OCI-LY1 (cell line): ENCODE results near the gene MRPS14.

ENCODE experiments used
- EZH2 ChIP-seq: fragments of 200-600 bp; sonication (generic), shearing (Covaris generic); IDR thresholded peaks from 2 replicates; pipeline ENCODE4 v1.8.0; 2017; ENCODE audit warnings: borderline replicate concordance, mixed run types, mild to moderate bottlenecking, antibody characterized with exemption, low read length, moderate library complexity, mixed read lengths
- TF ChIP-seq, protein P1 (sequence below): fragments of 200-600 bp; sonication (generic), shearing (Covaris generic); IDR thresholded peaks from 2 replicates; pipeline ENCODE4 v1.5.1; 2017; ENCODE audit warnings: mild to moderate bottlenecking, antibody characterized with exemption, low read length, moderate library complexity, mixed read lengths

DNA sequence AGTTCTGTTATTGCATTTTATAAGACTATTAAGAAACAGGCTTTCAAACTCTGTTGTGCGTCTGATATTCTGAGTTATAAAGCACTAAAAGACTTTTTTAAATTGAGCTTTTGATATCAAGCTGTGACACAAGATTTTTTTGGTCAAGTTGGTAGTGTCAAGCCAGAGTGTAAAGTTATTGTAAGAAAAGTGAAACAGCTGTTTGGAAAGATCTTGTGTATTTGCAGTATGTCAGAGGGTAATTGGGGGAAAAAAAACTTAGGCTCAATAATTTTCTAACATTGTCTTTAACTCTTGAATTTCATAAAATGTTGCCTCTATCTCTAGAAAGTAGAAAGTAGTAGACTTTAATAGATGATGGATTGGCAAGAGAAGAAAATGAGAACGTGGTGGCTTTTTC lies 19.7 kb downstream of the MRPS14 start:
- no peak for TF ChIP-seq EZH2
- TF ChIP-seq, protein P1, sequence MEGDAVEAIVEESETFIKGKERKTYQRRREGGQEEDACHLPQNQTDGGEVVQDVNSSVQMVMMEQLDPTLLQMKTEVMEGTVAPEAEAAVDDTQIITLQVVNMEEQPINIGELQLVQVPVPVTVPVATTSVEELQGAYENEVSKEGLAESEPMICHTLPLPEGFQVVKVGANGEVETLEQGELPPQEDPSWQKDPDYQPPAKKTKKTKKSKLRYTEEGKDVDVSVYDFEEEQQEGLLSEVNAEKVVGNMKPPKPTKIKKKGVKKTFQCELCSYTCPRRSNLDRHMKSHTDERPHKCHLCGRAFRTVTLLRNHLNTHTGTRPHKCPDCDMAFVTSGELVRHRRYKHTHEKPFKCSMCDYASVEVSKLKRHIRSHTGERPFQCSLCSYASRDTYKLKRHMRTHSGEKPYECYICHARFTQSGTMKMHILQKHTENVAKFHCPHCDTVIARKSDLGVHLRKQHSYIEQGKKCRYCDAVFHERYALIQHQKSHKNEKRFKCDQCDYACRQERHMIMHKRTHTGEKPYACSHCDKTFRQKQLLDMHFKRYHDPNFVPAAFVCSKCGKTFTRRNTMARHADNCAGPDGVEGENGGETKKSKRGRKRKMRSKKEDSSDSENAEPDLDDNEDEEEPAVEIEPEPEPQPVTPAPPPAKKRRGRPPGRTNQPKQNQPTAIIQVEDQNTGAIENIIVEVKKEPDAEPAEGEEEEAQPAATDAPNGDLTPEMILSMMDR = no peak
